ENCODE results near the gene CABP1.
"Not testable (repeated sequence)": the region's sequence is repeated elsewhere in the genome, so short reads cannot be mapped to it uniquely, and the experiment has no call there.

CABP1 gene

GRCh38 chr12:120668868-120669840, 28.7 kb downstream of the CABP1 start:
- no peak for DNase-seq

DNA sequence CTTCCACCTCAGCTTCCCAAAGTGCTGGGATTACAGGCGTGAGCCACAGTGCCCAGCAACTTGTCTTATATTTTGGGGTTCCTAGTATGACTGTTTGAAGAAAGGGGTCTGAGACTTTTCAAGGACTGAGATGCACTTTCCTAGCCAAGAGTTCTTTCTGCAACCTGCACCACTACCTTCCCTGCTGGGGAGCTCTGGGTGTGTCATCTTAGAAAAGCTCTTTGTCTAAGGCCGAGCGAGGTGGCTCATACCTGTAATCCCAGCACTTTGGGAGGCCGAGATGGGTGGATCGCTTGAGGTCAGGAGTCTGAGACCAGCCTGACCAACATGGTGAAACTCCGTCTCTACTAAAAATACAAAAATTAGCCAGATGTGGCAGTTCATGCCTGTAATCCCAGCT, 29.8 kb downstream of the CABP1 start:
- not testable (repeated sequence) for DNase-seq

GRCh38 chr12:120670667-120671066, 30.2 kb downstream of the CABP1 start:
- DNase-seq = no peak

DNA sequence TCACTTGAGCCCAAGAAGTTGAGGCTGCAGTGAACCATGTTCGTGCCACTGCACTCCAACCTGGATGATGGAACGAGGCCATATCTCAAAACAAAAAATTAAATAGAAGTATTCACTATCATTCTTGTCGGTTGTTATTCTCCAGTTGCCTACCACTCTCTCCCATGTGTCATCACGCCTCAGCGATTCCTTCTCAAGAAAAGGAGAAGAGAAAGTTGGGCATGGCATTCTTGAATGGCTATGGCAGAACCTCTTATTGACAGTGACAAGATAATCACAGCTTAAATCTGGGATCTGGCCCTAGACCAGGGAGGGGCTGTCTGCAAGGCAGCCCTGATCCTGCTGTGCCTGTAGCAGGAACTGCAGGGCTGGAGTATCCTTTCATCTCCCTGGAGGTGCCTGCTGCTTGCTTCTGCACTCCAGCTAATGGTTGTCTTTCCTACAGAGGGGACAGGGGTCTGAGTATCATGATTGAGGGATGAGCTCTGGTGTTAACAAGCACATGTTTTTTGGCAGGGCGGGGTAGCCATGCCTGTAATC, 33.7 kb downstream of the CABP1 start:
- no peak for DNase-seq

GRCh38 chr12:120677765-120678473, 37.5 kb downstream of the CABP1 start:
- no peak for DNase-seq

- DNase-seq = no peak
These were observed 38.1 kb downstream of the CABP1 start for GRCh38 chr12:120678572-120678971.

DNA sequence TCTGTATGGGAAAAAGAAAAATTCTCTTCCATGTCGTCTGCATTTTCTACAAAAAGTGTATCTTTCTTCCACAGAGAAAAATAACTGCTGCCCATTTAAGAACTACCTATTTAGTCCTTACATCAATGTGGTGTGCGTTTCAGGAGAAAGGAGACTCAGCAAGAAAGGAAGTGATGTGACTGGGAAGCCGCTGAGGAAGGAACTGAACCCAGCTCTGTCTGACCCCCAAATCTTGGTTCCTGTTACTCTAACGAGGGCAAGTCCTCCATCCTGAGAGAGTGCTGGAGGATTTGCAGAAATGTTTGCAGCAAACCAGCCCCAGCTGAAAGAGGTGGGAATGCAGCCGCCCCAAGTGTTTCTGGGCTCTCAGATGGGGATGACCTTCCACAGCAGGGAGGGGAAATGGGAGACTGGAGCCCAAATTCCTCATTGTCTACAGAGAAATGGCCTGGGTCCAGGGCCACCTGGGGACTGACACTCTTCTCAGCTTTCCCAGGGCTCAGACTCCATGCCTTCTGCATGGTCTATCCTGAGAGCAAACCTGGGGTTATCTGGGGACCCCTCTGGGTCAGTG, 39.8 kb downstream of the CABP1 start:
- no peak for DNase-seq

GRCh38 chr12:120684523-120684932, 44.1 kb downstream of the CABP1 start:
- no peak for DNase-seq

GRCh38 chr12:120685522-120685921, 45.1 kb downstream of the CABP1 start:
- no peak for DNase-seq

DNA sequence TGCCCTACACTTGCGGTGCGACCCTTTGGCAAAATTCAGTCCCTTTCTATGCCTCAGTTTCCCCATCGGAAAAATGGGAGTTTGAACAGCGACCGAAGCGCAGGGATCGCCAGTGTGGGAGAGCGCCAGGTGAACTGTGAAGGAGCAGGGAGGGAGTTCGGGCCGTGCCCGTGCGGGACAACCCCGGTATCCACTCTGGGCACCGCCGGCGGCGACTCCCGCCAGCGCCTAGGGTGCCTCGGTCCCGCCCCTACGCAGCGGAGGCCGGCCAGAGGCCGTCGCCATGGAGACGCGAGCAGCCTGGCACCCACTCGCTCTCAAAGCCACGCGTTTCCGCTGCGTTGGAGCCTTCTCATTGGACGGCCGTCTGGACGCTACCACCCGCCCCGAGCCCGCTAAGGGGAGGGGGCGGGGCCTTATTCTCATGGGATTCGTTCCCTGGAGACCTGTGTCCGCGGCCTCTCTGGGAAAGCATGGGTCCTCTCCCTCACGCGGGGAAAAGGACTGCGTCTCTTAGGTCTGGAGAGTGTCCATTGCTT, 45.8 kb downstream of the CABP1 start:
- peak; percentile 95 for DNase-seq

DNA sequence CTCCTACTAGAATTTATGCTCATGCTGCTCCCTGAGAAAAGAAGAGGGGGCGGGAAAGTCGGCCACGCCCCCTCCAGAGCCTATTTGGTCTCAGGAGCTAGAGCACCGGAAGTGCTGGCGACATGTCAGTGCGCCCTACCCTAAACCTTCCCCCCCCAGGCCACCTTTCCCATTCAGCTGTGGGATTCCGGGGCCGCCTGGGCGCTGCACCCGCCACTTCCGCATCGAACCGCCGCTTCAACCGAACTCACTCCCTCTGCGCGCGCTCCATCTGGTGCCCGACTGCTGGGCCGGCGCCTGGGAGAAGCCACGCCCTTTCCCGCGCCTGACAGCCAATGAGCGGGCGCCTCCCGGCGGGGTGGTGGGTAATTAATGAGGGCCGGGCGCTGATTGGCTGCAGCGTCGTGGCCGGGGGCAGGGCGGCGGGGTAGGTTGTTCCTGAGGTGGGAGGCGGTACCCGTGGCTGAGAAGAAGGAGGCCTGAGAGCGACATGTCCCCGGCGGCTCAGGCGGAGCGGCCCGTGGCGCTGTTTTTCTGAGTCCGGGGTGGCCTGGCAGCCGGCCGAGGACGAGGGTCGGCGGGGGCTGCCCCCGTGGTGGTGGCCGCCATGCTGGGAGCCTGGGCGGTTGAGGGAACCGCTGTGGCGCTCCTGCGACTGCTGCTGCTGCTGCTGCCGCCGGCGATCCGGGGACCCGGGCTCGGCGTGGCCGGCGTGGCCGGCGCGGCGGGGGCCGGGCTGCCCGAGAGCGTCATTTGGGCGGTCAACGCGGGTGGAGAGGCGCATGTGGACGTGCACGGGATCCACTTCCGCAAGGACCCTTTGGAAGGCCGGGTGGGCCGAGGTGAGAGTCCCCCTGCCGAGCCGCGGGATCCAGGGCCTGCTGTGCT, 46.5 kb downstream of the CABP1 start, which contains the start of gene MLEC:
Gene MLEC (plus strand): TSS at position 460 of the 888 bp plus-strand sequence. CDS start 148 bp downstream, at position 608.
- peak; percentile 98 for DNase-seq

DNA sequence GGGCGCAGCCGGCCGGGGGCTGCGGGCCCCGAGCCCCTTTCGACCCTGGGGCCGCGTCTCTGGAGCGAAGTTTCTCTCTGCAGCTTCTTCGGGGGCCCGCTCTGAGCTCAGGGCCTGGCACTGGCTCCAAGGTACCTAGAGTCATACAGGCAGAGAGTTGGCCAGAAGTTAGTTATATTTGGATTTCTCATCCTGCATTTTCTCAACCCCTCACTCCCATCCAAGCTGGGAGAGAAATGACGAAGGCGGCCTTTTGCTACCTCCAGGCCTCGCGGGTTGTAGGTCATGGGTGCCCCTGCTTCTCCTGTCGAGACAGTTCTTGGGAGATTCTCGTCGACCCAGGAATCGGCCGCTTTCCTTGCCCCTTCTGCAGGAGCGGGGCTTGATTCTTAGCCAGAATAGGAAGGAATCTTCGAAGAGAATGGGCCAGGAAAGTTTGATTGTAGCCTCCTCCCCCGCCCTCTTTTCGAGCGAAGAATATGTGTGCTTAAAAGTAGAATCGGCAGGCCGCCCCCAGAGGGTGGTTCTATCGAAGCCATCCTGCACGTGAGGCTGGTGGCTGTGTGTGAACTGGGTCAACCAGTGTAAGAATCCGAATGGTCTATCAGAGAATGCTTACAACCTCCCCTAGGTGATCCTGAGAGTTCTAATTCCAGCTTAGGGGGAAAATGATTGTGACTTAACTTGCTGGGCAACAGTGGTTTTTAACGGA, 47.3 kb downstream of the CABP1 start:
- peak; percentile 41 for DNase-seq

DNA sequence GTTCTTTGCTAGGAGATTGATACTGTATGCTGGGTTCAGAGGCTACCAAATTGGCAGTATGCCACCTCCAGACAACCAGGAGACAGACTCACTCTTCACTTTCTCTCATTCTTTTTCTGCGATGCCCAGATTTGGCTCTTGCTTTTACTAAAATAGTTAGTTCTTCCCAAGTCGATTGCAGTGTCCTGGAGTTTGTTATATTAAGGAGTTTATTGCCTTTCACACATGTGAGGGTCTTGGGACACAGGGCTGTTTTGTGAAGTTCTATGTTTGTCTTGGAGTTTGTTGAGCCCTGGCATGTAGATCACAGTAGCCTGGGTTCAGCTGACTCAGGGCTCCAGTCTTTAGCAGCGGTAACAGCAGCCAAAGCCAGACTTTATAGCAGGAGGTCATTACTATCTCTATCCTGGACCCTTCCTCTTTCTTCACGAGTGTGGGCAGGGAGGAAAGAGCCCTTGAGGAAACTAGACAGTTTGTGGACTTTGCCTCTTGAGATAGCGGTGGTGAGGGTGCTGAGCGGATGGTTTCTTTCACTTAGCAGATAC, 48.2 kb downstream of the CABP1 start:
- DNase-seq = no peak

DNA sequence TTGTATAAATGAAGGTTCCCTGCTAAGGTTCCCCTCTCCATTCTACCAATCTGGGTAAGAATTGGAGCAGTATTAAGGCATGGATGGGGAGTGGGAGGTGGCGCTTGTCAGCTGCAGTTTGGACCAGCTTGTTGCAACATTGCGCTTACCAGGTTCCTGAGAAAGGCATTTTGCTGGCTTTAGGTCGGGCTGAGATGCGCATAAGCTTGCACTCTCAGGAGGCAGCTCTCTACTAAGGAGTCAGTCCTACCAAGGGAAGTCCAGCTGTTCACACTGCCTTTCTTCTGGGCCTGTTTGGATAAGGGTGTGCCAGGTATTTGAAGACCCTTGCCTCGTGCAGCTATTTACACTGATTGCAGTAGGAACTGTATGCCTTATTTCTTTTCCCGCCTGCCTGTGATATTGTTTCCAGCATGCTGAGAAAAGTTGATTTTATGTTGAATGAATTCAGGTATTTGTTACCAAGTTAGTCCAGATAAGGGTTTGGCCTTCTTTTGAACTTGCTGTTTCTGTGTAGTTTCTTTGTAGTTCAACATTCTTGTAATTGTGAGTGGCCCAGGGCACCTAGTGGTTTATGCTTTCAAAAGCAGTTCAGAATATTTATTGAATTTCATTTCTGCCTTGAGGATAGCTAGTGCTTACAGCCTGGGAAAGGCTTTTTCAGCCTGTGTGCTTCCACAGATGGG, 49.1 kb downstream of the CABP1 start:
- DNase-seq = no peak

DNA sequence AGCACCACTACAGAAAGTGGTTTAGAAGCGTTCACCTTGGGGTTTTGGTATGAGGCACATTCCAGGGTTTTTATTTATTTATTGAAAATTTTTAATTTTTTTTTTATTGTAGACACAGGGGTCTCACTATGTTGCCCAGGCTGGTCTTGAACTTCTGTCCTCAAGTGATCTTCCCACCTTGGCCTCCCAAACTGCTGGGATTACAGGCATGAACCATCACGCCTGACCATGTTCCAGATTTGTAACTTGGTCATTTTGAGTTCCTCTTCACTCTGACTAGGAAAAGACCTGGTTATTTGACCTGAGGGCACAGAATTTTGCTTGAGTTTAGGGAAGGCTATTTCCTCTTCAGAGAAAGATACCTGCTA, 49.6 kb downstream of the CABP1 start:
- DNase-seq = no peak

DNA sequence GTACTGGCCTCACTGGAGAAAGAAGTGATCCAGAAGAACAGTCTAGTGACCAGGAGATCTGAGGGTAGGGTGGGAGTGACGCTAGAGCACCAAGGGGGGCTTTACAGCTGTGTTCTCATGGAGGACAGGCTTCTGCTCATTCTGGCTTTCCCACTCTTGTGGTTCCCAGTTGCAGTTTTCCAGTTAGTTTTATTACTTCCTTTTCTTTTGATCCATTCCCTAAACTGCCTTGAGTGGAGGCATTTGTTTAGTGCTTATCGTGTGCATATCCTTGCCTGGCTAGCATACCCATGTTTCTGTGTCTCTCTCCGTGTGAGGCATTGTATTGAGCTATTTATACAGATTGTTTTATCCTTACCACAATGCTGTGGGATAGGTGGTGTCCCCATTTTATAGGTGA, 50.6 kb downstream of the CABP1 start:
- no peak for DNase-seq

DNA sequence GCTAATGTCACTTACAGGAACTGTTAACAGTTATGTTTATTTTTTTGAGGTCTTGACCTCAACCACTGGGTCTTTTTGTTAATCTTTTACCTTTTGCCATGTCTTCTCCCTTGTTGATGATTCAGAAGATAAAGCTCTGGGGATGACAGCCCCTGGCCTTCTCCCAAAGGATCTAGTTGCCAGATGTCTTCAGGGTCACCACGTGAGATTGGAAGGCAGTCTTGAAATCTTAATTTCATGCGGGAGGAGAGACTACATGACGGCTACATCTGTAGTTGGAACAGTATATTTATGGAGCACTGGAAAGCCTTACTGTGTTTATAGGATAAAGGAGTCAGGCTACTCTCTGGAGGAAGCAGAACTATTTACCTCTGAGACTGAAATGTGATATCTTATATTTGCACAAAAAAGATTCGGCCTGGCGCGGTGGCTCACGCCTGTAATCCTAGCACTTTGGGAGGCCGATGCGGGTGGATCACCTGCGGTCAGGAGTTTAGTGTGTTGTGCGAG, 52.2 kb downstream of the CABP1 start:
- DNase-seq = no peak

DNA sequence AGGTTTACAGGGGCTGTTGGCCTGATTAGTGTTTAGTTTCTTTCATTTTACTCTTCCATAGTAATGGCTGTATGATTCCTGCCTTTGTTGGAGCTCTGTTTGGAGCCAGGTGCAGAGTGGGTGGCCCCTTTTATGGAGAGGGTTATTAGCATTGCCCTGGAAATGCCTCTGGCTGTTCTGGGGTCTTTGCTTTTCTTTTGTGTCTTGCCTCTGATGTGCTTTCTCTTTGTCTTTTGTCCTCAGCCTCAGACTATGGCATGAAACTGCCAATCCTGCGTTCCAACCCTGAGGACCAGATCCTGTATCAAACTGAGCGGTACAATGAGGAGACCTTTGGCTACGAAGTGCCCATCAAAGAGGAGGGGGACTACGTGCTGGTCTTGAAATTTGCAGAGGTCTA, 53.4 kb downstream of the CABP1 start:
- DNase-seq = no peak

- DNase-seq = no peak
These were observed 56.2 kb downstream of the CABP1 start for GRCh38 chr12:120696626-120697025.

DNA sequence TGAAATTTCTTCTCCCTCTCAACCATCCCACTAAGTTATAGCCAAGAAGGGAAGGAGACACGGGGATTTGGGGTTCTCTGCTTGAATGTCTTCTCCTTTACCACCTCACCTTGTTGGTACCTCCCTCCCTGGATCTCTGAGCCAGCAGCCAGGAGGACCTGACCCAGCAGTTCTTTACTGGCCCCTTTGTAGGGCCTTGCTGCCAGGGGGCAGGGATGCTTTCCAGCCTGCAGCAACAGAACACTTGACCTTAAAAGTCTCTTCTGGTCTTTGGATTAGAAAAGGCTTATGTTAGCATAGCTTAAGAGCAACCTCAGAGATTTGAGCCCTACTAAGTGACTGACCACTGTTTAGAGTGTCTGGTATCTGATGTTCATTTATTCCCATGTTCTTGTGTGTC, 56.9 kb downstream of the CABP1 start:
- DNase-seq = no peak
